Vagina (tissue), 2 donors: ENCODE data around the gene ADPGK.
"Not testable (repeated sequence)": the region's sequence is repeated elsewhere in the genome, so short reads cannot be mapped to it uniquely, and the experiment has no call there.

Experiments
- POLR2A ChIP-seq, 2 donors: fragments of 450-650 bp; IDR thresholded peaks; one replicate each; pipeline ENCODE4 v1.6.1; 2017; ENCODE audit warnings: antibody characterized with exemption in 2 of 2, mild to moderate bottlenecking in 2 of 2, moderate library complexity in 2 of 2
- POLR2AphosphoS5 ChIP-seq, 2 donors: sonication (generic); formaldehyde crosslinking; IDR thresholded peaks; one replicate each; pipeline ENCODE4 v1.9.0; 2017; ENCODE audit warnings: antibody characterized with exemption in 2 of 2, mild to moderate bottlenecking in 2 of 2, low read depth in 1 of 2; ENCODE audit not compliant: insufficient read depth in 1 of 2

GRCh38 chr15:72728249-72728648, 55.3 kb downstream of the ADPGK start:
- TF ChIP-seq POLR2AphosphoS5 (IDR thresholded peaks at IDR 0.05; ENCODE audit: insufficient read depth in 1 of 2, low read depth in 1 of 2); POLR2A (IDR thresholded peaks at IDR 0.05): not testable (repeated sequence)
